Measurements from ENCODE around the gene SEZ6.

SEZ6 gene

DNA sequence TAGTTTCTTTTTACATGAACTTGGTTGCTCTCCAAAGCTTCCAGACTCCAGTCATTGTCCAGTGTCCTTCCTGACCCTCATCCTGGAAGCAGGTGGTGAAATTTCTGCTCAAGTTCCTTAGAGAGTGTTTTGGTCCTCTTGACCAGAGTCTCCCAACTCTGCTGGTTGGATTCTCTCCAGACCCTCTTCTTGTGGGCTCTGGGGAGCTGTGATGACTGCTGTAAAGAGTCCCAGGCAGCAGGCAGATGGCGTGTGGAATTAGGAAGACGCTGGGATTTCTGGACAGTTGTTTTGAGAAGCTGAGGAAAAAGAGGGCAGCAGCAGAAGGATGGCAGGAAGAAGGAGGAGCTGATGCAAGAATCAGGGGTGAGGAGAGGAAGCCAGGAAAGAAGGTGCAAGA, 1.6 kb upstream of the SEZ6 start:
- in situ Hi-C loops (cut with MboI; ENCODE audit: low sequenced_read_pairs, unreplicated experiment), result no loop called here
- DNase-seq (ENCODE audit: low spot score), result no peak
- TF ChIP-seq, protein P1, sequence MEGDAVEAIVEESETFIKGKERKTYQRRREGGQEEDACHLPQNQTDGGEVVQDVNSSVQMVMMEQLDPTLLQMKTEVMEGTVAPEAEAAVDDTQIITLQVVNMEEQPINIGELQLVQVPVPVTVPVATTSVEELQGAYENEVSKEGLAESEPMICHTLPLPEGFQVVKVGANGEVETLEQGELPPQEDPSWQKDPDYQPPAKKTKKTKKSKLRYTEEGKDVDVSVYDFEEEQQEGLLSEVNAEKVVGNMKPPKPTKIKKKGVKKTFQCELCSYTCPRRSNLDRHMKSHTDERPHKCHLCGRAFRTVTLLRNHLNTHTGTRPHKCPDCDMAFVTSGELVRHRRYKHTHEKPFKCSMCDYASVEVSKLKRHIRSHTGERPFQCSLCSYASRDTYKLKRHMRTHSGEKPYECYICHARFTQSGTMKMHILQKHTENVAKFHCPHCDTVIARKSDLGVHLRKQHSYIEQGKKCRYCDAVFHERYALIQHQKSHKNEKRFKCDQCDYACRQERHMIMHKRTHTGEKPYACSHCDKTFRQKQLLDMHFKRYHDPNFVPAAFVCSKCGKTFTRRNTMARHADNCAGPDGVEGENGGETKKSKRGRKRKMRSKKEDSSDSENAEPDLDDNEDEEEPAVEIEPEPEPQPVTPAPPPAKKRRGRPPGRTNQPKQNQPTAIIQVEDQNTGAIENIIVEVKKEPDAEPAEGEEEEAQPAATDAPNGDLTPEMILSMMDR (IDR thresholded peaks at IDR 0.05; ENCODE audit: borderline replicate concordance, control extremely low read depth, extremely low read depth, insufficient read depth, missing control alignments), result no peak

DNA sequence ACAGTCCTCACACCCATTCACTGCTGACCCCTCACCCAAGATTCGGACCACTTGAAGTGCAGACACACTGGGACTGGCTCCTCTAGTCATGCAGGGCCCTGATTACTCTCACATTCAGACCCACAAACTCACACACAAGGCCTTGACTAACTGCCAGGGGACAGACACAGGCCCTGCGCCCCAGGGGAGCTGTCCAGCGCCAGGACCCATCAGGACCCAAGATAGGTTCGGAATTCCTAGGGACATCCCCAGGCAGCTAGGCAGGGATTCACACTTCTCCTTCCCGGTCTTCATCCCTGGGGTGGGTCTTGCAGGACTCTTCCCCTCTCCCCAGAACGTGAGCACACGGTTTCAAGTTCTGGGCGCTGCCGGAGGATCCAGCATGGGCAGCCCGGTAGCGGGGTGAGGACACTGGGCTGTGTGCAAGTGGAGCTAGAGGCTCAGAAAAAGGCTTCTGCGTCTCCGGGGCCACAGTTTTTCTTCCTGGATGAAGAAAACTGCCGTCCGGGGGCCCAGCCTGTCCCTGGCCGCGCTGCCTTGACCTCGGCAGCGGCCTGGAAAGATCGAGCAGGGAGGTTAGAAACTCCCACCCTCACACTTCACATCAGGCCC, 1.6 kb downstream of the SEZ6 start:
- in situ Hi-C loops (cut with MboI; ENCODE audit: low sequenced_read_pairs, unreplicated experiment), result no loop called here
- TF ChIP-seq, protein P1 (IDR thresholded peaks at IDR 0.05; ENCODE audit: borderline replicate concordance, control extremely low read depth, extremely low read depth, insufficient read depth, missing control alignments), result no peak
- no peak for DNase-seq (ENCODE audit: low spot score)

DNA sequence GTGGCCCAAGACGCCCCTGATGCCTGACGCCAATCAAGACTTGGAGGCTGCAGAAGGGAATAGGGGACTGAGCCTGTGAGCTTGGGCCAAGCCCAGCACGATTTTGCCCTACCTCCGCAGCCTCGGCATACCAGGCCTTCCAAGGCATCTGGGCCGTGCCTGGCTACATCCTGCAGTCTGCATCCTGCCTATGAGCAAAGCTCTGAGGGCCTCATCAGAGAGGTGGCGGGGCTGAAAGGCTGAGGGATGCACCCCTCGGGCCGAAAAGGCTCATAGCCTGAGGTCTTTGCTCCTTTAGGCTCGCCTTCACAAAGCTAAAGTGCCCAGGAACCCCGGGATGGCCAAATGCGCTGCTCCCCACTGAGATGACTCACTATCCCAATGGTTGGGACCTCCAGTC, 2.5 kb downstream of the SEZ6 start:
- no peak for DNase-seq (ENCODE audit: low spot score)
- TF ChIP-seq, protein P1 (IDR thresholded peaks at IDR 0.05; ENCODE audit: borderline replicate concordance, control extremely low read depth, extremely low read depth, insufficient read depth, missing control alignments), result no peak
- in situ Hi-C loops (cut with MboI; ENCODE audit: low sequenced_read_pairs, unreplicated experiment), result no loop called here

DNA sequence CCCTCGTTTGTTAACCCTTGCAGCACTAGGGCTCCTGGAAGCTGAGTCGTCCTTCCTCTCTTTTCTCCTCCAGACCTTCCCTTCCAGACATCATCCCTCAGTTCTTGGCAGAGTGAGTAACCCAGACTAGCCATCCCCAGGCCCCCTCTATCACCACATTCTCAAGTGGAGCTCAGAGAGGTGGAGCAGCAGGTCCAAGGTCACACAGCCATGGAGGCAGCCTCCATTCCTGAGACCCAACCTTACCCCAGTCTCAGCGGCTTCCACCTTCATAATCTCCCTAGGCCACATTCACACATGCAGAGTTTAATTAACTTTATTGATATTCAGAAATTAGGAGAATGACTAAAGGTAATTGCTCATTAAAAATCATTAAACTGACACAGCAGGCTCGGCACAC, 3.0 kb downstream of the SEZ6 start:
- TF ChIP-seq, protein P1 (IDR thresholded peaks at IDR 0.05; ENCODE audit: borderline replicate concordance, control extremely low read depth, extremely low read depth, insufficient read depth, missing control alignments), result no peak
- DNase-seq (ENCODE audit: low spot score), result no peak
- in situ Hi-C loops (cut with MboI; ENCODE audit: low sequenced_read_pairs, unreplicated experiment), result no loop called here

DNA sequence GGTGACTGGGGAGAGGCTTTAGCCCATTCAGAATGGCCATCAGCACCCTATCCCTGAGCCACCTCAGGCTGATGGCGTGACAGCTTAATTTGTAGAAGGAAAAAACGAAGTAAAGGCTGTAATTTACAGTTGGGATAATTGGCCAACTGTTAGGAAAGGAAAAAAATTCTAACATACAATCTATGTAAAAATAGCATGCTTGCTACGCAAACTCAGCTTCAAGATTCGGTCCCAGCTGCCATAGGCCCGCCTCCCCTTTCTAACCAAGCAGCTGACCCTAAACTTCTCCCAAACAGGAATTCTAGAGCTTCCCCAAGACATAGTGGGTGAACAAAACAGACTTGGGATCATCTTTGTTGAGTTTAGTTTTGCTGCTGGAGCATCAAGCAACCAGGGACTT, 4.9 kb downstream of the SEZ6 start:
- in situ Hi-C loops (cut with MboI; ENCODE audit: low sequenced_read_pairs, unreplicated experiment), result no loop called here
- TF ChIP-seq, protein P1 (IDR thresholded peaks at IDR 0.05; ENCODE audit: borderline replicate concordance, control extremely low read depth, extremely low read depth, insufficient read depth, missing control alignments), result no peak
- DNase-seq (ENCODE audit: low spot score), result no peak

DNA sequence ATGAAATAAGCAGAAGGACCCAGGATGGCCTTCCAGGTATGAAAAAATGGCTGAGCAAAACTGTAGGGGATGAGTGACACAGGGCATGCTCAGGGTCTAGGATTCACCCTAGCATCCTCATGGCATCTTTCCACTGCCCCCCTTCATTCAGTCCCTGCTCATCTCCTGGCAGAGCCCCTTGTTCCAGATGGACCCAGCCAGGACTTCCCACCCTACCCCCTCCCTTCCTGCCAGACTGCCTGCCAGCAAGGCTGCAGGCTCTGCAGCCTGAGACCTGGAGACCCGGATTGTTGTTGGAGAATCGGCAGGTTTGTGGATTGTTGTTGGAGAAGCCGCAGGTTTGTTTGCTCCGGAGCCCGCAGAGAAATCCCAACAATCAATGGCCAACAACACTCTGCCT, 6.6 kb downstream of the SEZ6 start:
- in situ Hi-C loops (cut with MboI; ENCODE audit: low sequenced_read_pairs, unreplicated experiment), result no loop called here
- TF ChIP-seq, protein P1 (IDR thresholded peaks at IDR 0.05; ENCODE audit: borderline replicate concordance, control extremely low read depth, extremely low read depth, insufficient read depth, missing control alignments), result no peak
- DNase-seq (ENCODE audit: low spot score), result no peak

Measured in GM13976 (cell line).